Neutrophil (primary cell): Measurements from ENCODE around the gene RD3L.
"Not testable (repeated sequence)": the region's sequence is repeated elsewhere in the genome, so short reads cannot be mapped to it uniquely, and the experiment has no call there.

Experiments used
- H3K27ac ChIP-seq: fragments of 200-600 bp; sonication (generic); 2 replicates; pipeline ENCODE4 v1.5.1; 2016; ENCODE audit warnings: mild to moderate bottlenecking, moderate library complexity
- H3K27me3 ChIP-seq: fragments of 200-600 bp; sonication (generic); 2 replicates; pipeline ENCODE4 v1.6.0; 2016; ENCODE audit warnings: mild to moderate bottlenecking
- H3K36me3 ChIP-seq: fragments of 200-600 bp; sonication (generic); 2 replicates; pipeline ENCODE4 v1.5.1; 2017
- H3K4me1 ChIP-seq, 2 experiments: fragments of 200-600 bp in 1 of 2; sonication (generic) in 1 of 2; 1 replicate in 1 of 2; 2 replicates in 1 of 2; pipeline versions ENCODE4 v1.5.1 to v1.6.1; 2013 to 2016; ENCODE audit warnings: low read depth in 1 of 2, low read length in 1 of 2, mild to moderate bottlenecking in 1 of 2, moderate library complexity in 1 of 2; ENCODE audit not compliant: control insufficient read depth in 1 of 2, insufficient read depth in 1 of 2
- H3K4me3 ChIP-seq, 2 experiments: fragments of 200-600 bp in 1 of 2; sonication (generic) in 1 of 2; 1 replicate in 1 of 2; 2 replicates in 1 of 2; pipeline ENCODE4 v1.5.1; 2013 to 2016; ENCODE audit warnings: low read depth in 1 of 2, low read length in 1 of 2, mild to moderate bottlenecking in 1 of 2, moderate library complexity in 1 of 2
- H3K9me3 ChIP-seq: fragments of 200-600 bp; sonication (generic); 2 replicates; pipeline ENCODE4 v1.5.1; 2016
- CTCF ChIP-seq: fragments of 200-600 bp; sonication (generic); IDR thresholded peaks from 2 replicates; pipeline ENCODE4 v1.5.1; 2016; ENCODE audit warnings: antibody characterized with exemption

Gene RD3L

GRCh38 chr14:103941973-103942736 lies at the start of gene RD3L:
TSS of gene RD3L (minus strand) at chr14:103942529. CDS start at chr14:103941695, 834 bp downstream.
- Histone ChIP-seq H3K36me3 (no peaks in the 10 kb centered on the region), H3K4me1 (peaks cover 2 to 7% of the 10 kb centered on the region in 2 experiments), H3K27me3 (no peaks in the 10 kb centered on the region), H3K27ac (no peak within 1 kb of the TSS), H3K9me3 (no peaks in the 10 kb centered on the region), H3K4me3 (no peak within 1 kb of the TSS)
- TF ChIP-seq CTCF = no peak

- Histone ChIP-seq H3K4me1 (no peaks in the 10 kb centered on the region), H3K9me3 (no peaks in the 10 kb centered on the region), H3K27ac (no peak overlapping the region), H3K4me3 (no peak overlapping the region), H3K36me3 (no peaks in the 10 kb centered on the region), H3K27me3 (no peaks in the 10 kb centered on the region)
- no peak for TF ChIP-seq CTCF
Observed at GRCh38 chr14:103989964-103990363, 47.6 kb upstream of the RD3L start.

- no peaks in the 10 kb centered on the region for H3K4me1 ChIP-seq
- no peak for TF ChIP-seq CTCF
- H3K36me3 ChIP-seq = no peaks in the 10 kb centered on the region
- no peak overlapping the region for H3K4me3 ChIP-seq
- no peaks in the 10 kb centered on the region for H3K9me3 ChIP-seq
- no peaks in the 10 kb centered on the region for H3K27me3 ChIP-seq
- H3K27ac ChIP-seq = no peak overlapping the region
Observed at GRCh38 chr14:103989034-103989433, 46.7 kb upstream of the RD3L start.

GRCh38 chr14:103984196-103984595 lies 41.9 kb upstream of the RD3L start:
- Histone ChIP-seq H3K36me3 (no peaks in the 10 kb centered on the region), H3K27ac (no peak overlapping the region), H3K4me3 (no peak overlapping the region), H3K4me1 (no peaks in the 10 kb centered on the region), H3K27me3 (no peaks in the 10 kb centered on the region), H3K9me3 (no peaks in the 10 kb centered on the region)
- TF ChIP-seq CTCF = no peak

- H3K4me3 ChIP-seq, H3K27ac ChIP-seq, H3K4me1 ChIP-seq, H3K27me3 ChIP-seq, H3K9me3 ChIP-seq, H3K36me3 ChIP-seq: not testable (repeated sequence)
- TF ChIP-seq CTCF = peak; percentile 60
Observed at GRCh38 chr14:103980623-103981238, 38.4 kb upstream of the RD3L start.
